ENCODE measurements around the gene ICA1.
"Not testable (repeated sequence)": the region's sequence is repeated elsewhere in the genome, so short reads cannot be mapped to it uniquely, and the experiment has no call there.

ICA1 gene

GRCh38 chr7:8261711-8262695 lies at the start of gene ICA1:
TSS of gene ICA1 (minus strand) at chr7:8262167. CDS start at chr7:8235926, 26,241 bp downstream.
- no peak within 1 kb of the TSS for H3K27ac Mint-ChIP-seq
- peaks cover 7% of the 10 kb centered on the region for H3K9me3 Mint-ChIP-seq (ENCODE audit: low read depth)
- H3K4me3 Mint-ChIP-seq: peak within 1 kb of the TSS; percentile 84
- H3K36me3 Mint-ChIP-seq: no peaks in the 10 kb centered on the region
- peaks cover 6% of the 10 kb centered on the region for H3K4me1 Mint-ChIP-seq (ENCODE audit: low read depth)
- peaks cover 45% of the 10 kb centered on the region for H3K27me3 Mint-ChIP-seq

- no peak overlapping the region for H3K27ac Mint-ChIP-seq
- no peak overlapping the region for H3K4me3 Mint-ChIP-seq
- no peaks in the 10 kb centered on the region for H3K4me1 Mint-ChIP-seq (ENCODE audit: low read depth)
- H3K9me3 Mint-ChIP-seq (ENCODE audit: low read depth): peaks cover 14% of the 10 kb centered on the region
- H3K36me3 Mint-ChIP-seq: peaks cover 5% of the 10 kb centered on the region
- H3K27me3 Mint-ChIP-seq: peaks cover 27% of the 10 kb centered on the region
Measured at GRCh38 chr7:8310876-8311275, 48.9 kb upstream of the ICA1 start.

- Mint-ChIP-seq H3K9me3 (ENCODE audit: low read depth) (no peaks in the 10 kb centered on the region), H3K27me3 (peaks cover 13% of the 10 kb centered on the region), H3K36me3 (no peaks in the 10 kb centered on the region), H3K4me1 (ENCODE audit: low read depth) (no peaks in the 10 kb centered on the region), H3K27ac (no peak overlapping the region), H3K4me3 (no peak overlapping the region)
Measured at GRCh38 chr7:8305625-8306388, 43.8 kb upstream of the ICA1 start.

DNA sequence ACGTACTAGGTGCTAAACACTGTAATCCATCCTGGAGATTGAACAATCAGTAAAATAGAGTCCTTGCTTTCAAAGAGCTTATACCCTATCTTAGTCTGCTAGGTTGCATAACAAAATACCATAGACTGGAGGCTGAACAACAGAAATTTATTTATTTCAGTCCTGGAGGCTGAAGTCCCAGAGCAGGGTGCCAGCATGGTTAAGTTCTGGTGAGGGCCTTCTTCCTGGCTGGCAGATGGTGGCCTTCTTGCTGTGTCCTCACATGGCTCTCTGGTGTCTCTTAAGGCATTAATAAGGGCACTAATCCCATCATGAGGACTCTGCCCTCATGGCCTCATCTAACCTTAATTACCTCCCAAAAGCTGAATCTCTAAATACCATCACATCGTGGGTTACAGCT lies 43.1 kb upstream of the ICA1 start:
- no peak overlapping the region for H3K27ac Mint-ChIP-seq
- H3K4me3 Mint-ChIP-seq: no peak overlapping the region
- no peaks in the 10 kb centered on the region for H3K9me3 Mint-ChIP-seq (ENCODE audit: low read depth)
- peaks cover 13% of the 10 kb centered on the region for H3K27me3 Mint-ChIP-seq
- H3K4me1 Mint-ChIP-seq (ENCODE audit: low read depth): no peaks in the 10 kb centered on the region
- H3K36me3 Mint-ChIP-seq: no peaks in the 10 kb centered on the region

DNA sequence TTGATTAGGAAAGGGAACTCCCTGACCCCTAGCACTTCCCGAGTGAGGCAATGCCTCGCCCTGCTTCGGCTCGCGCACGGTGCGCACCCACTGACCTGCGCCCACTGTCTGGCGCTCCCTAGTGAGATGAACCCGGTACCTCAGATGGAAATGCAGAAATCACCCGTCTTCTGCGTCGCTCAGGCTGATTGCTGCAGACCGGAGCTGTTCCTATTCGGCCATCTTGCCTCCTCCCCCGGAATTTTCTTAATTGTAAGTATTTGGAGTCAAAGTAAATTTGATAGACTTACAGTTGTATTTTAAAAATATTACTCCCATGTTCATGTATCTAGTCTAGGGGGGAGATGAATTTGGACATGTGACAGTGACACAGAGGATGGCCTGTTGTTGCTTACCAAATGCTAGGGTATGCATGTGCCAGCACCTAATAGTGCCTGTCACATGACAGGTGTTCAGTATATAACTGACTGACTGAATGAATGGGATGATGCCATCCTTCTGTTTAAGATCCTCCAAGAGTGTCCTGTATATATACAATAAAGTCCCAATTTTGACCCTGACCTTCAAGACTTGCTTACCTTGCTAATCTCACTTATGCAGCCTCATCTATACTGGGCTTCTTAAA lies 42.0 kb upstream of the ICA1 start:
- Mint-ChIP-seq H3K4me3 (no peak overlapping the region), H3K9me3 (ENCODE audit: low read depth) (no peaks in the 10 kb centered on the region), H3K4me1 (ENCODE audit: low read depth) (no peaks in the 10 kb centered on the region), H3K36me3 (no peaks in the 10 kb centered on the region), H3K27ac (no peak overlapping the region), H3K27me3 (peaks cover 8% of the 10 kb centered on the region)

DNA sequence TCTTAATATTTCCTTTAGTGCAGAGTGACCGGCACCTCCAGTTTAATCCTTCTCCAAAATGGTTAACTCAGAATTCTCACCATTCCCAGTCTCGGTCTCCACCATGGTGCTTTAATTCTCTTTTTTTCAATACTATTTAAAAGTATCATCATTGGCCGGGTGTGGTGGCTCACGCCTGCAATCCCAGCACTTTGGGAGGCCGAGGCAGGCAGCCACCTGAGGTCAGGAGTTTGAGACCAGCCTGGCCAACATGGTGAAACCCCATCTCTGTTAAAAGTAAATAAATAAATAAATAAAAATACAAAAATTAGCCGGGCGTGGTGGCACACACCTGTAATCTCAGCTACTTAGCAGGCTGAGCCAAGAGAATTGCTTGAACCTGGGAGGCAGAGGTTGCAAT lies 35.1 kb upstream of the ICA1 start:
- H3K4me1 Mint-ChIP-seq (ENCODE audit: low read depth); H3K4me3 Mint-ChIP-seq; H3K27me3 Mint-ChIP-seq; H3K36me3 Mint-ChIP-seq; H3K9me3 Mint-ChIP-seq (ENCODE audit: low read depth); H3K27ac Mint-ChIP-seq: not testable (repeated sequence)

DNA sequence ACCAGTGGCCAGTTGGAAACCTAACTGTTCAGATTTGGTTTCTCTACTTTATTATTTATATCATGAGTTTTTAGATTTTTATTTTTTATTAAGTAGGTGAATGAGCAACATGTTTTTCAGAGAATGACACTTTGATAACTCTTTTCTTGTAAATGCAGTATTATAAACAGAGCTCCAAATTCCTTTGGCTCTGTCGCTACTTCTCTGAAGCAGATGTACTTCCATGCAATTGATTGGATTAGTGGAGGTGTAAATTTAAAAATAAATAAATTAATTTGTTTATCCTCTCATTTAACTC lies 34.3 kb upstream of the ICA1 start:
- H3K27me3 Mint-ChIP-seq: peaks cover 3% of the 10 kb centered on the region
- peaks cover 2% of the 10 kb centered on the region for H3K4me1 Mint-ChIP-seq (ENCODE audit: low read depth)
- no peaks in the 10 kb centered on the region for H3K9me3 Mint-ChIP-seq (ENCODE audit: low read depth)
- no peak overlapping the region for H3K27ac Mint-ChIP-seq
- H3K4me3 Mint-ChIP-seq: no peak overlapping the region
- H3K36me3 Mint-ChIP-seq: no peaks in the 10 kb centered on the region

DNA sequence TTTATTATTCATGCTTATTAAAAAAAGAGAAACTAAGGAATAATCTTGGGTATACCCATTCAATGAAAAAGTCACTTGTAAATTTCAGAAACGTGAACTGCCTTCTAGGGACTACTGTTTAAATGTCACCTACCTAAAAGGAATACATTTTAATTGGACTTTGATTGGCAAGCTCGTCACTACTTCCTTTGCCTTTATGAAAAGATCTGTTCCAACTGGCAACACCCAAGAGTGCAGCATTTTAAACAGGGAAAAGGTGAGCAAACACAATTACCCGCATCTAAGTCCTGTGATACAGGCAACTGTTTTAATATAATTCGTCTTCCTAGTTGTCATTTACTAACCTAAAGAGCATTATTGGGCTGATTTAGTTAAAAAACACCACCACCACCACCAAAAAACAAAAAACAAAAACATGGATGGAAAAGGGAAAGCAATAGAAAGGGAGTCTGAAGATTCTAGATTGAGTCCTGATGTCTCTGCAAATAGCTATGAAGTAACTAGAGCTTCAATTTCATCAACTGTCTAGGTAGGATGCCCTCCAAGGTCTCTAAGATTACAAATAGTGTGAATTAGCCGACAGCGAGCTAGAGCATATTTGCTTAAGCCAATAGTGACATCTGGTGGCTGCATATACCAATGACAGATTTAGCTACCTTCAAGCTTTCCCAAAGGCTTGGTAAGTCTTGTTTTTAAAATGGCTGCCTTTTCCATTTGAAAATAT lies 33.8 kb upstream of the ICA1 start:
- H3K9me3 Mint-ChIP-seq (ENCODE audit: low read depth): no peaks in the 10 kb centered on the region
- no peaks in the 10 kb centered on the region for H3K36me3 Mint-ChIP-seq
- no peak overlapping the region for H3K27ac Mint-ChIP-seq
- peaks cover 3% of the 10 kb centered on the region for H3K27me3 Mint-ChIP-seq
- H3K4me1 Mint-ChIP-seq (ENCODE audit: low read depth): peaks cover 2% of the 10 kb centered on the region
- no peak overlapping the region for H3K4me3 Mint-ChIP-seq

DNA sequence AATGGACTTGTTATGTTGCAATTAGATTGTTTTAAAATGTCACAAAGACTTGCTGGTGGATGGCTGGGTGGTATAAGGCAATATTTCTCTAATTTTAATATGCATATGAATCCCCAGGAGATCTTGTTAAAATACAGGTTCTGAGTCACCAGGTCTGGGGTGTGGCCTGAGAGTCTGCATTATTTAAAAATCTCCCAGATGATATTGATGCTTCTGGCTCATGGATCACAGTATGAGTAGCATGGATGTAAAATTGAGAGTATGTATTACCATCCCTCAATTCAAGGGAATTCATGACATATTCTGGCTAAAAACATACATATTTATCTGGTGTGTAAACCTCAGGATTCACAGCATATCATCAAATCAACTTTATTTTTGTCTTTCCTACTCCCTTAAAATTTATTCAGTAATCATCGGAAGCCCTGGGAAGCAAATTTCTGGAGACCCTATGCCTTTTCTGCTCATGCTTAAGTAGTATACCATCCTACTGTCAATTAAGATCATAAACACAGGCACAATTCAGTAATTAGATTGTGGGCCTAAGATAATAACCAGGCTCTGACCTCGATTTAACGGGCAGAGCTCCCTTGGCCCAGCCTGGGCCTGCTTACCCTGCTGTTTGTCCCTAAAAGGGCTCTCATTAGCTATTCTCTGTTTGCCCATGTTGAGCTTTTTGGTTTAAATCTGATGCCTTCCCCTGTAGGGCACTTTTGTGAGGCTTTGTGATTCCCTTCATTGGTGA lies 29.6 kb upstream of the ICA1 start:
- Mint-ChIP-seq H3K27ac (no peak overlapping the region), H3K36me3 (no peaks in the 10 kb centered on the region), H3K27me3 (peaks cover 7% of the 10 kb centered on the region), H3K4me1 (ENCODE audit: low read depth) (peaks cover 2% of the 10 kb centered on the region), H3K9me3 (ENCODE audit: low read depth) (no peaks in the 10 kb centered on the region), H3K4me3 (no peak overlapping the region)

- Mint-ChIP-seq H3K27me3 (peaks cover 7% of the 10 kb centered on the region), H3K27ac (no peak overlapping the region), H3K9me3 (ENCODE audit: low read depth) (no peaks in the 10 kb centered on the region), H3K4me1 (ENCODE audit: low read depth) (peaks cover under 1% of the 10 kb centered on the region), H3K4me3 (no peak overlapping the region), H3K36me3 (no peaks in the 10 kb centered on the region)
Measured at GRCh38 chr7:8290645-8291308, 28.8 kb upstream of the ICA1 start.

GRCh38 chr7:8286118-8286517 lies 24.2 kb upstream of the ICA1 start:
- Mint-ChIP-seq H3K27me3 (peaks cover 4% of the 10 kb centered on the region), H3K36me3 (no peaks in the 10 kb centered on the region), H3K27ac (no peak overlapping the region), H3K4me3 (no peak overlapping the region), H3K9me3 (ENCODE audit: low read depth) (no peaks in the 10 kb centered on the region), H3K4me1 (ENCODE audit: low read depth) (no peaks in the 10 kb centered on the region)

DNA sequence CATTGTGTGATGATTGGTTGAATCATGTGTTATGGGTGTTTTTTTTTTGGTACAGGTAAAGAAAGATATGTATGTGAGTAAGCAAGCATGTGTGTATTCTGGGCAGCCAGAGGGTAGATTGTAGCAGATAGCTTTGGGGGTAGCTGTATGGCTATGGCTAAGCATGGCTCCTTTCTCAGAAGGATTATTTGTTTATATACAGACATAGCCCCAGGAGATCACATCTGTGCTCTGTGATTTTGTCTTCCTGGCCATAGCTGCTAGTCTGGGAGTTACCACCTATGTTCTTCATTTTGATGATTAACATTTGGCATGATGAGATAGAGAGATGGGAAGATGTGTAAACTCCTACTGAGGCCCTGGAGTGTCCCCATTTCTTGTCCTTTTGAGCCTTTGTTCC lies 23.2 kb upstream of the ICA1 start:
- Mint-ChIP-seq H3K4me1 (ENCODE audit: low read depth) (no peaks in the 10 kb centered on the region), H3K9me3 (ENCODE audit: low read depth) (no peaks in the 10 kb centered on the region), H3K27ac (no peak overlapping the region), H3K4me3 (no peak overlapping the region), H3K36me3 (no peaks in the 10 kb centered on the region), H3K27me3 (peaks cover 4% of the 10 kb centered on the region)

GRCh38 chr7:8284606-8285005 lies 22.6 kb upstream of the ICA1 start:
- peaks cover 1% of the 10 kb centered on the region for H3K27me3 Mint-ChIP-seq
- no peak overlapping the region for H3K4me3 Mint-ChIP-seq
- H3K9me3 Mint-ChIP-seq (ENCODE audit: low read depth): no peaks in the 10 kb centered on the region
- no peaks in the 10 kb centered on the region for H3K4me1 Mint-ChIP-seq (ENCODE audit: low read depth)
- no peaks in the 10 kb centered on the region for H3K36me3 Mint-ChIP-seq
- no peak overlapping the region for H3K27ac Mint-ChIP-seq

GRCh38 chr7:8283968-8284367 lies 22.0 kb upstream of the ICA1 start:
- Mint-ChIP-seq H3K9me3 (ENCODE audit: low read depth) (no peaks in the 10 kb centered on the region), H3K27ac (no peak overlapping the region), H3K4me1 (ENCODE audit: low read depth) (no peaks in the 10 kb centered on the region), H3K27me3 (peaks cover 1% of the 10 kb centered on the region), H3K4me3 (no peak overlapping the region), H3K36me3 (no peaks in the 10 kb centered on the region)

Data from activated naive CD8-positive, alpha-beta T cell (primary cell).